SH-SY5Y (cell line): Measurements from ENCODE around the gene NOXA1.

Experiments used
- GATA2 ChIP-seq: IDR thresholded peaks from 2 replicates; pipeline ENCODE4 v1.6.1; 2011; ENCODE audit warnings: mild to moderate bottlenecking, low read depth, low read length
- GATA3 ChIP-seq: IDR thresholded peaks from 2 replicates; pipeline ENCODE4 v1.6.1; 2011; ENCODE audit warnings: low read depth, mild to moderate bottlenecking, low read length, moderate library complexity

GRCh38 chr9:137454145-137454596, 31.0 kb downstream of the NOXA1 start:
- TF ChIP-seq GATA2 (no peak), GATA3 (no peak)
